ENCODE results near the gene ESPNL.
"Not testable (repeated sequence)": the region's sequence is repeated elsewhere in the genome, so short reads cannot be mapped to it uniquely, and the experiment has no call there.

Gene ESPNL

GRCh38 chr2:238114331-238114841 is 14.2 kb downstream of the ESPNL start:
- H3K4me3 ChIP-seq (ENCODE audit: low read length): no peak overlapping the region
- no peak for DNase-seq (ENCODE audit: low read depth)
- TF ChIP-seq, protein P1, sequence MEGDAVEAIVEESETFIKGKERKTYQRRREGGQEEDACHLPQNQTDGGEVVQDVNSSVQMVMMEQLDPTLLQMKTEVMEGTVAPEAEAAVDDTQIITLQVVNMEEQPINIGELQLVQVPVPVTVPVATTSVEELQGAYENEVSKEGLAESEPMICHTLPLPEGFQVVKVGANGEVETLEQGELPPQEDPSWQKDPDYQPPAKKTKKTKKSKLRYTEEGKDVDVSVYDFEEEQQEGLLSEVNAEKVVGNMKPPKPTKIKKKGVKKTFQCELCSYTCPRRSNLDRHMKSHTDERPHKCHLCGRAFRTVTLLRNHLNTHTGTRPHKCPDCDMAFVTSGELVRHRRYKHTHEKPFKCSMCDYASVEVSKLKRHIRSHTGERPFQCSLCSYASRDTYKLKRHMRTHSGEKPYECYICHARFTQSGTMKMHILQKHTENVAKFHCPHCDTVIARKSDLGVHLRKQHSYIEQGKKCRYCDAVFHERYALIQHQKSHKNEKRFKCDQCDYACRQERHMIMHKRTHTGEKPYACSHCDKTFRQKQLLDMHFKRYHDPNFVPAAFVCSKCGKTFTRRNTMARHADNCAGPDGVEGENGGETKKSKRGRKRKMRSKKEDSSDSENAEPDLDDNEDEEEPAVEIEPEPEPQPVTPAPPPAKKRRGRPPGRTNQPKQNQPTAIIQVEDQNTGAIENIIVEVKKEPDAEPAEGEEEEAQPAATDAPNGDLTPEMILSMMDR (IDR thresholded peaks at IDR 0.05; ENCODE audit: insufficient read depth, low read depth, low read length, missing control alignments): no peak

DNA sequence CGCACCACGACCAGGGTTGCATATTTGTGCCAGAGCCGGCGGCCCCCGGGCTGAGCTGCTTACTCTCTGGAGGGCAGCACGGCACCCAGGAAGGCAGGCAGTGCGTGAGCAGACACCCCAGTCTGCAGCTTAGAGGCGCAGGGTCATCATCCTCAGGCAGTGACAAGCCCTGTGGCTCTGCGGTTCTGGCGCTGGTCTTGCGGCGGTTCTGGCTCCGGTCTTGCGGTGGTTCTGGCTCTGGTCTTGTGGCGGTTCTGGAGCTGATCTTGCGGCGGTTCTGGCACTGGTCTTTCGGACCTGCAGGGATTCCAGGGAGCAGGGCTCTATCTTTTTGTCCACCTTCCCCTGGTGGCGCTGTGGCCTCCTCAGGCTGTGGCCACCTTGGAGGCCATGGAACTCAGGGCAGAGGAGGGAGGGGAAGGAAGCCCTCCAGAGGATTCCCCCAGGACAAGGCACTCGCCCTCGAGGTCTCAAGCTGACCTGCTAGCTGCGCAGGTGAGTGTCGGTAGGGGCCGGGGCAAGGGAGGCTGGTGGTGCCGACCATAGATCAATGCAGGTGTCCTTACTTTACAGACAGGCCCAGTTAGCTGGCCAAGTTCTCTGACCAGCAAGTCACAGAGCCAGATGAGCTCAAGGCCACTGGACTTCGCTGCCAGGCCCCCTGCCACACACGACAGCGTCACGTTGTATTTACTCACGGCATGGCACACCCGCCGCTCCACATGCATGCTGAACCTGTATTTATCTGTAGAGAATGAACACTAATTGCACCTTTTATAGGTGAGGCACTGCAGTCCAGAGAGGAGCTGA is 14.9 kb downstream of the ESPNL start:
- TF ChIP-seq, protein P1 (IDR thresholded peaks at IDR 0.05; ENCODE audit: insufficient read depth, low read depth, low read length, missing control alignments): no peak
- no peak overlapping the region for H3K4me3 ChIP-seq (ENCODE audit: low read length)
- DNase-seq (ENCODE audit: low read depth): no peak

DNA sequence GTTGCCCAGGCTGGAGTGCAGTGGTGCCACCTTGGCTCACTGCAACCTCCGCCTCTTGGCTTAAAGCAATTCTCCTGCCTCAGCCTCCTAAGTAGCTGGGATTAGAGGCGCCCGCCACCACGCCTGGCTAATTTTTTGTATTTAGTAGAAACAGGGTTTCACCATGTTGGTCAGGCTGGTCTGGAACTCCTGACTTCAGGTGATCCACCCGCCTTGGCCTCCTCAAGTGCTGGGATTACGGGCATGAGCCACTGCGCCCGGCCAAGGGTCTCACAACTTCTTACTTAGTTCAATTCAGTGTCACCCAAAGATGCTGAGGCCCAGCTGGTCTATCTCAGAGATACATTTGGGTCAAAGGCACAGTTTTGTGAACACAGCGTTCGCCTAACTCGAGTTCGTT is 15.6 kb downstream of the ESPNL start:
- H3K4me3 ChIP-seq (ENCODE audit: low read length); DNase-seq (ENCODE audit: low read depth): not testable (repeated sequence)

GRCh38 chr2:238116298-238117198 is 16.4 kb downstream of the ESPNL start:
- no peak overlapping the region for H3K4me3 ChIP-seq (ENCODE audit: low read length)
- no peak for DNase-seq (ENCODE audit: low read depth)
- TF ChIP-seq, protein P1 (IDR thresholded peaks at IDR 0.05; ENCODE audit: insufficient read depth, low read depth, low read length, missing control alignments): no peak

DNA sequence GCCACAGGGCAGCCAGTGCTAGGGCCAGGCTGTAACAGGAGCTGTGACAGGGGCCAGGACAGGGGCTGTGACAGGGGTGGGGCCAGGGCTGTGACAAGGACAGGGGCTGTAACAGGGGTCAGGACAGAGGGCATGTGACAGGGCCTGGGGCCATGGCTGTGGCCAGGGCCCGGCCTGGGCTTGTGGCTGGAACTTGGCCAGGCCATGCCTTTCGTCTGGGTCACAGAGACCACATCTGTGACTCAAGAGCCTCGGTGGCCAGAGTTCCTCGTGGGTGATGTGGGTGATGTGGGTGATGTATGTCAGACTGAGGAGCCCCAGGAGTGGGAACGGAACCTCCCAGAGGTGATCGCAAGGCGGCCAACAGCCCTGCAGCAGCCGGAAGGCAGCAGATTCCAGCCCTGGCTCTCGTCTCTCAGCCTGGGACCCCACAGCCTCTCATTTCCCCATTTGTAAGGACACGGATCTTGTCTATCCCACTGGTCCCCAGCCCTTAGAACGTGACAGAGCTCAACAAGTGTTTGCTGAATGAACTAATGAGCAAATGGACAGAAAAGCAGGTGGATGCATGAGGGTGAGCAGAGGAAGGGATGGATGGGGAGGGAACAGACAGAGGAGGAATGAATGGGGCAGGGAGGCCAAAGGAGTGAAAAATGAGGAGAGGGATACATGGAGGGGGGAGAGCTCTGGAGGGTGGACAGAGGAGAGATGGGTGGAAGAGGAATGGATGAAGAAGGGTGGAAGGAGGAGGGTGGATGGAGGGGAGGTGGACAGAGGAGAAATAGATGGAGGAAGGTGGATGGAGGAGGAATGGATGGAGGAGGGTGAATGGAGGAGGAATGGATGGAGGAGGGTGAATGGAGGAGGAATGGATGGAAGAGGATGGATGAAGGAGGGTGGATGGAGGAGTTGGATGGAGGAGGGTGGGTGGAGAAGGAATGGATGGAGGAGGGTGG is 17.3 kb downstream of the ESPNL start:
- TF ChIP-seq, protein P1 (IDR thresholded peaks at IDR 0.05; ENCODE audit: insufficient read depth, low read depth, low read length, missing control alignments): no peak
- no peak overlapping the region for H3K4me3 ChIP-seq (ENCODE audit: low read length)
- no peak for DNase-seq (ENCODE audit: low read depth)

DNA sequence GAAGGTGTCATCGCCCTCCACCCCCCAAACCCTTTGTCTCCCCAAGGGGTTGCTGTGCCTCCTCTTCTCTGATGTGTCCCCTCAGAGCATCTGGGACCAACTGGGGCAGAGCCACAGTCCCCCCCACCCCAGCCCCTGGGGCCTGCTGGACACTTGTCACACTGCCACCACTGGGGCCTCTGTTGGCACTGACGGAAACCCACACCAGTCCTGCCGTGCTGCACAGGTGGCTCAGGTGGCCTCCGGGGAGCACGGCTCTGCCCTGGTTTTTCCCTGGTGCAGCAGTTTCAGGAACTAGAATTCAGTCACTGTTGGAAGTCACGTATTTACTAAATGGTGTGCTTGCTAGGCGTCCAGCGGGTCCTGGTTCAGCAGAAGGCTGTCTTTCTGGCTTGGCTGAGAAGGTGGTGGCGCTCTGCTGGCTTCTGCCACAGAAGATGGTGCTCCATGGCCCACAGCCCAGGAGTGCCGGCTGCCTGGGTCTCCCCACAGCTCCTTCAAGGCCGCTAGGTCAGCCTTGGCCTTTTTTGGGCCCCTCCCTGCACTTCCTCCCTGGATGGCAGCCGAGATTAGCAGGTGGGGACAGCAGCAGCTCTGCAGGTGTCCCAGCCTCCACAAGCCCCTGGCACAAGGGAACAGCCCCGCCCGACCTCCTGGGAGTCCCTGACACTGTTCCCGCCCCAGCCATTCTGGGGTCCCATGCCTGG is 19.8 kb downstream of the ESPNL start:
- TF ChIP-seq, protein P1 (IDR thresholded peaks at IDR 0.05; ENCODE audit: insufficient read depth, low read depth, low read length, missing control alignments): no peak
- no peak overlapping the region for H3K4me3 ChIP-seq (ENCODE audit: low read length)
- DNase-seq (ENCODE audit: low read depth): no peak
